HepG2 (cell line): Measurements from ENCODE around the gene CACNA1G. TPM values are rescaled to one million over a fixed set of nuclear protein-coding genes. Genes with fewer than 3 reads are reported as not detected.

Experiments
- GFI1 ChIP-seq: sonication (generic); formaldehyde crosslinking; IDR thresholded peaks from 2 replicates; pipeline ENCODE4 v1.5.0; 2020; ENCODE audit warnings: missing genetic modification reagents, mild to moderate bottlenecking, borderline replicate concordance
- HDAC1 ChIP-seq: sonication (generic); formaldehyde crosslinking; IDR thresholded peaks from 2 replicates; pipeline ENCODE4 v1.5.1; 2020; ENCODE audit warnings: mild to moderate bottlenecking, missing genetic modification reagents
- JDP2 ChIP-seq: sonication (generic); formaldehyde crosslinking; IDR thresholded peaks from 2 replicates; pipeline ENCODE4 v1.8.1; 2022; ENCODE audit warnings: missing genetic modification reagents, borderline replicate concordance
- KLF11 ChIP-seq: IDR thresholded peaks from 2 replicates; pipeline ENCODE4 v1.6.1; 2016; ENCODE audit warnings: missing compliant biosample characterization
- MATR3 ChIP-seq: sonication (generic); formaldehyde crosslinking; IDR thresholded peaks from 2 replicates; pipeline ENCODE4 v1.4.0; 2020; ENCODE audit warnings: missing genetic modification reagents
- MYC ChIP-seq: sonication (generic); formaldehyde crosslinking; IDR thresholded peaks from 2 replicates; pipeline ENCODE4 v1.9.0; 2021; ENCODE audit warnings: missing genetic modification reagents, borderline replicate concordance
- PAX8 ChIP-seq: sonication (generic); formaldehyde crosslinking; IDR thresholded peaks from 2 replicates; pipeline ENCODE4 v1.8.0; 2022; ENCODE audit warnings: mild to moderate bottlenecking, missing genetic modification reagents, borderline replicate concordance
- REPIN1 ChIP-seq: sonication (generic); formaldehyde crosslinking; IDR thresholded peaks from 2 replicates; pipeline ENCODE4 v1.8.0; 2022; ENCODE audit warnings: missing genetic modification reagents, low read depth, mild to moderate bottlenecking, borderline replicate concordance
- RORA ChIP-seq: sonication (generic); formaldehyde crosslinking; IDR thresholded peaks from 2 replicates; pipeline ENCODE4 v1.5.0; 2020; ENCODE audit warnings: mild to moderate bottlenecking, missing genetic modification reagents, moderate library complexity
- ZFP1 ChIP-seq: IDR thresholded peaks from 2 replicates; pipeline ENCODE4 v1.6.1; 2016
- ZNF451 ChIP-seq: sonication (generic); formaldehyde crosslinking; IDR thresholded peaks from 2 replicates; pipeline ENCODE4 v1.5.0; 2020; ENCODE audit warnings: mild to moderate bottlenecking, missing genetic modification reagents
- ZNF563 ChIP-seq: sonication (generic); formaldehyde crosslinking; IDR thresholded peaks from 2 replicates; pipeline ENCODE4 v1.8.0; 2022; ENCODE audit warnings: mild to moderate bottlenecking, moderate library complexity, missing genetic modification reagents
- ZNF644 ChIP-seq: IDR thresholded peaks from 2 replicates; pipeline ENCODE4 v1.6.1; 2016; ENCODE audit warnings: low read depth
- polyA plus RNA-seq, 8 experiments: library from polyadenylated mRNA; depleted of rRNA in 3 of 8; stranded (reverse) in 7 of 8; unstranded in 1 of 8; fragments of >200 nt; fragmentation: Illumina TruSeq in 4 of 8; extraction: Trizol in 4 of 8; gene quantifications; 2 replicates each; pipeline versions ENCODE4 v1.2.1 to v1.2.3, GENCODE V29; 2011 to 2016; ENCODE audit warnings: low read depth in 4 of 8, missing spikeins in 1 of 8, mixed read lengths in 1 of 8; ENCODE audit not compliant: insufficient read depth in 1 of 8
- total RNA-seq, 5 experiments: library from RNA; depleted of rRNA; stranded (reverse); fragments of >200 nt; fragmentation: Illumina TruSeq; extraction: Trizol; gene quantifications; 2 replicates each; pipeline ENCODE4 v1.2.3, GENCODE V29; 2016; ENCODE audit warnings: low read depth in 1 of 5
- TF ChIP-seq, protein P1 (sequence below): sonication (generic); formaldehyde crosslinking; conservative IDR thresholded peaks from 2 replicates; pipeline ENCODE4 v1.5.0; 2020; ENCODE audit warnings: missing genetic modification reagents
- TF ChIP-seq, protein P2 (sequence below): sonication (generic); formaldehyde crosslinking; IDR thresholded peaks from 2 replicates; pipeline ENCODE4 v1.8.0; 2023; ENCODE audit warnings: mild to moderate bottlenecking, missing genetic modification reagents
- TF ChIP-seq, protein P3 (sequence below): IDR thresholded peaks from 2 replicates; pipeline ENCODE4 v1.6.1; 2012; ENCODE audit warnings: low read length, improper control_type of control experiment
- TF ChIP-seq, protein P4 (sequence below): sonication (generic); formaldehyde crosslinking; IDR thresholded peaks from 2 replicates; pipeline ENCODE4 v1.8.1; 2023; ENCODE audit warnings: mild to moderate bottlenecking, inconsistent platforms, moderate library complexity, missing genetic modification reagents, borderline replicate concordance

The CACNA1G gene
- total and polyA plus RNA-seq, 2 of the 13 experiments (the other 11 are each of a cell fraction or from before 2014, with no cell fraction given): 0.02 TPM; not detected in 1

DNA sequence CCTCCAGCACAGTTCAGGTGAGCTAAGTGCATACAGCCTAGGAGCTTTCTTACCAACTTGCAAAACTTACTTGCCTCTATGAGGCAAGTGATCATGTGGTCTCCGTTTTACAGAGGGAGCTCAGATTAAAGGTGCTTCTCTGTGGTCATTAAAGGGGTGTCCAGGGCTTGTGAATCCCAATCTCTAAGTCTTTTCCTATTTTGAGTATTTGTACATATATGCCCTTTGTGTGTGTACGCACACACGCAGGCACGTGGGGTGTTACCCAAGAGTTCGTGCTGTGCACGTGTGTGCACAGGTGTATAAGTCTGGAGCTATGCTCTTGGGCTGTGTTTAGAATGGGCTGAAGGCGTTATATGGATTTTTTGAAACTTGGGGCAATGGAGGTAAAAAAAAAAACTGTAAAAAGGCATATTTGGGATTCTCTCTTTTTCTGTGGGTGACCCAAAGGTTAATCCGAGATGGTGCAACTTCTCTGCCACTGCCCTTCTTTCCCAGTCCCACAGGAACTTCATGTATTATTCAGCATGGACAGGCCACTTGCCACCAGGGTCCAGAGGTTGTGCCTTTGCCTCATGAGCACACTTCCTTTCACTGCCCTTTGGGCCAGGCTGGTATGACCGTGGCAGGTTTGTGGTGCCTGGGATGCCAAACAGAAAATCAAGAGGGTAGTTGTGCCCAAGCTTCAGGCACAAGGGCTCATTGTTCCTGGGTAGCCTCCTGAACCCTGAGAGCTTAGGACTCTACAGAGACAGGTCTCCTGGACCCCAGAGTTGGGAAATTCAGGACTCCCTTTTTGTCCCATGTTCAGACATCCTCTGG, 75.7 kb downstream of the CACNA1G start (continued):
- no peak for TF ChIP-seq PAX8
- TF ChIP-seq, protein P1, sequence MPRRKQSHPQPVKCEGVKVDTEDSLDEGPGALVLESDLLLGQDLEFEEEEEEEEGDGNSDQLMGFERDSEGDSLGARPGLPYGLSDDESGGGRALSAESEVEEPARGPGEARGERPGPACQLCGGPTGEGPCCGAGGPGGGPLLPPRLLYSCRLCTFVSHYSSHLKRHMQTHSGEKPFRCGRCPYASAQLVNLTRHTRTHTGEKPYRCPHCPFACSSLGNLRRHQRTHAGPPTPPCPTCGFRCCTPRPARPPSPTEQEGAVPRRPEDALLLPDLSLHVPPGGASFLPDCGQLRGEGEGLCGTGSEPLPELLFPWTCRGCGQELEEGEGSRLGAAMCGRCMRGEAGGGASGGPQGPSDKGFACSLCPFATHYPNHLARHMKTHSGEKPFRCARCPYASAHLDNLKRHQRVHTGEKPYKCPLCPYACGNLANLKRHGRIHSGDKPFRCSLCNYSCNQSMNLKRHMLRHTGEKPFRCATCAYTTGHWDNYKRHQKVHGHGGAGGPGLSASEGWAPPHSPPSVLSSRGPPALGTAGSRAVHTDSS (CRISPR knock-in tag): no peak
- TF ChIP-seq, protein P2, sequence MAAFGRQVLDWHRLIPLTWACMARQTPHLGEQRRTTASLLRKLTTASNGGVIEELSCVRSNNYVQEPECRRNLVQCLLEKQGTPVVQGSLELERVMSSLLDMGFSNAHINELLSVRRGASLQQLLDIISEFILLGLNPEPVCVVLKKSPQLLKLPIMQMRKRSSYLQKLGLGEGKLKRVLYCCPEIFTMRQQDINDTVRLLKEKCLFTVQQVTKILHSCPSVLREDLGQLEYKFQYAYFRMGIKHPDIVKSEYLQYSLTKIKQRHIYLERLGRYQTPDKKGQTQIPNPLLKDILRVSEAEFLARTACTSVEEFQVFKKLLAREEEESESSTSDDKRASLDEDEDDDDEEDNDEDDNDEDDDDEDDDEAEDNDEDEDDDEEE (CRISPR knock-in tag): no peak
- TF ChIP-seq ZNF563 (CRISPR knock-in tag): no peak
- no peak for TF ChIP-seq ZFP1 (CRISPR knock-in tag)
- no peak for TF ChIP-seq ZNF451 (CRISPR knock-in tag)
- no peak for TF ChIP-seq MATR3
- TF ChIP-seq HDAC1 (CRISPR knock-in tag): peak; percentile 68
- TF ChIP-seq GFI1 (CRISPR knock-in tag): 0 out of 2 replicates have a peak, but pooled peaks have one; percentile 34
- TF ChIP-seq ZNF644 (CRISPR knock-in tag): peak; percentile 75
- TF ChIP-seq MYC (CRISPR knock-in tag): peak; percentile 70
- no peak for TF ChIP-seq KLF11
- TF ChIP-seq, protein P3, sequence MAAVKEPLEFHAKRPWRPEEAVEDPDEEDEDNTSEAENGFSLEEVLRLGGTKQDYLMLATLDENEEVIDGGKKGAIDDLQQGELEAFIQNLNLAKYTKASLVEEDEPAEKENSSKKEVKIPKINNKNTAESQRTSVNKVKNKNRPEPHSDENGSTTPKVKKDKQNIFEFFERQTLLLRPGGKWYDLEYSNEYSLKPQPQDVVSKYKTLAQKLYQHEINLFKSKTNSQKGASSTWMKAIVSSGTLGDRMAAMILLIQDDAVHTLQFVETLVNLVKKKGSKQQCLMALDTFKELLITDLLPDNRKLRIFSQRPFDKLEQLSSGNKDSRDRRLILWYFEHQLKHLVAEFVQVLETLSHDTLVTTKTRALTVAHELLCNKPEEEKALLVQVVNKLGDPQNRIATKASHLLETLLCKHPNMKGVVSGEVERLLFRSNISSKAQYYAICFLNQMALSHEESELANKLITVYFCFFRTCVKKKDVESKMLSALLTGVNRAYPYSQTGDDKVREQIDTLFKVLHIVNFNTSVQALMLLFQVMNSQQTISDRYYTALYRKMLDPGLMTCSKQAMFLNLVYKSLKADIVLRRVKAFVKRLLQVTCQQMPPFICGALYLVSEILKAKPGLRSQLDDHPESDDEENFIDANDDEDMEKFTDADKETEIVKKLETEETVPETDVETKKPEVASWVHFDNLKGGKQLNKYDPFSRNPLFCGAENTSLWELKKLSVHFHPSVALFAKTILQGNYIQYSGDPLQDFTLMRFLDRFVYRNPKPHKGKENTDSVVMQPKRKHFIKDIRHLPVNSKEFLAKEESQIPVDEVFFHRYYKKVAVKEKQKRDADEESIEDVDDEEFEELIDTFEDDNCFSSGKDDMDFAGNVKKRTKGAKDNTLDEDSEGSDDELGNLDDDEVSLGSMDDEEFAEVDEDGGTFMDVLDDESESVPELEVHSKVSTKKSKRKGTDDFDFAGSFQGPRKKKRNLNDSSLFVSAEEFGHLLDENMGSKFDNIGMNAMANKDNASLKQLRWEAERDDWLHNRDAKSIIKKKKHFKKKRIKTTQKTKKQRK: no peak
- 0 out of 2 replicates have a peak, but pooled peaks have one; percentile 46 for TF ChIP-seq REPIN1
- TF ChIP-seq, protein P4, sequence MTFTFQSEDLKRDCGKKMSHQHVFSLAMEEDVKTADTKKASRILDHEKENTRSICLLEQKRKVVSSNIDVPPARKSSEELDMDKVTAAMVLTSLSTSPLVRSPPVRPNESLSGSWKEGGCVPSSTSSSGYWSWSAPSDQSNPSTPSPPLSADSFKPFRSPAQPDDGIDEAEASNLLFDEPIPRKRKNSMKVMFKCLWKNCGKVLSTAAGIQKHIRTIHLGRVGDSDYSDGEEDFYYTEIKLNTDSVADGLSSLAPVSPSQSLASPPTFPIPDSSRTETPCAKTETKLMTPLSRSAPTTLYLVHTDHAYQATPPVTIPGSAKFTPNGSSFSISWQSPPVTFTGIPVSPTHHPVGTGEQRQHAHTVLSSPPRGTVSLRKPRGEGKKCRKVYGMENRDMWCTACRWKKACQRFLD (CRISPR knock-in tag): no peak
- no peak for TF ChIP-seq RORA
- no peak for TF ChIP-seq JDP2 (CRISPR knock-in tag)
